Neutrophil (primary cell): ENCODE data around the gene TRABD.

Experiments used
- H3K27ac ChIP-seq: fragments of 200-600 bp; sonication (generic); 2 replicates; pipeline ENCODE4 v1.5.1; 2016; ENCODE audit warnings: mild to moderate bottlenecking, moderate library complexity
- H3K27me3 ChIP-seq: fragments of 200-600 bp; sonication (generic); 2 replicates; pipeline ENCODE4 v1.6.0; 2016; ENCODE audit warnings: mild to moderate bottlenecking
- H3K36me3 ChIP-seq: fragments of 200-600 bp; sonication (generic); 2 replicates; pipeline ENCODE4 v1.5.1; 2017
- H3K4me1 ChIP-seq, 2 experiments: fragments of 200-600 bp in 1 of 2; sonication (generic) in 1 of 2; 1 replicate in 1 of 2; 2 replicates in 1 of 2; pipeline versions ENCODE4 v1.5.1 to v1.6.1; 2013 to 2016; ENCODE audit warnings: low read depth in 1 of 2, low read length in 1 of 2, mild to moderate bottlenecking in 1 of 2, moderate library complexity in 1 of 2; ENCODE audit not compliant: control insufficient read depth in 1 of 2, insufficient read depth in 1 of 2
- H3K4me3 ChIP-seq, 2 experiments: fragments of 200-600 bp in 1 of 2; sonication (generic) in 1 of 2; 1 replicate in 1 of 2; 2 replicates in 1 of 2; pipeline ENCODE4 v1.5.1; 2013 to 2016; ENCODE audit warnings: low read depth in 1 of 2, low read length in 1 of 2, mild to moderate bottlenecking in 1 of 2, moderate library complexity in 1 of 2
- H3K9me3 ChIP-seq: fragments of 200-600 bp; sonication (generic); 2 replicates; pipeline ENCODE4 v1.5.1; 2016
- CTCF ChIP-seq: fragments of 200-600 bp; sonication (generic); IDR thresholded peaks from 2 replicates; pipeline ENCODE4 v1.5.1; 2016; ENCODE audit warnings: antibody characterized with exemption

TRABD gene

GRCh38 chr22:50220603-50221409, 35.1 kb downstream of the TRABD start:
- Histone ChIP-seq H3K36me3 (peaks cover 99% of the 10 kb centered on the region), H3K27me3 (no peaks in the 10 kb centered on the region), H3K9me3 (no peaks in the 10 kb centered on the region), H3K4me1 (no peaks in the 10 kb centered on the region), H3K4me3 (no peak overlapping the region), H3K27ac (no peak overlapping the region)
- TF ChIP-seq CTCF, result no peak

- Histone ChIP-seq H3K4me3 (no peak overlapping the region), H3K4me1 (no peaks in the 10 kb centered on the region), H3K27me3 (no peaks in the 10 kb centered on the region), H3K27ac (no peak overlapping the region), H3K36me3 (peaks cover 99% of the 10 kb centered on the region), H3K9me3 (no peaks in the 10 kb centered on the region)
- no peak for TF ChIP-seq CTCF
Observed at GRCh38 chr22:50221410-50222300, 35.9 kb downstream of the TRABD start.

GRCh38 chr22:50222508-50222907, 36.8 kb downstream of the TRABD start:
- no peak overlapping the region for H3K4me3 ChIP-seq
- H3K27me3 ChIP-seq, result no peaks in the 10 kb centered on the region
- peaks cover 99% of the 10 kb centered on the region for H3K36me3 ChIP-seq
- H3K4me1 ChIP-seq, result no peaks in the 10 kb centered on the region
- TF ChIP-seq CTCF, result no peak
- no peaks in the 10 kb centered on the region for H3K9me3 ChIP-seq
- no peak overlapping the region for H3K27ac ChIP-seq

GRCh38 chr22:50224071-50224470, 38.4 kb downstream of the TRABD start:
- no peak for TF ChIP-seq CTCF
- Histone ChIP-seq H3K27me3 (no peaks in the 10 kb centered on the region), H3K9me3 (no peaks in the 10 kb centered on the region), H3K4me1 (no peaks in the 10 kb centered on the region), H3K4me3 (no peak overlapping the region), H3K27ac (no peak overlapping the region), H3K36me3 (peaks cover 99% of the 10 kb centered on the region)

GRCh38 chr22:50225200-50225969, 39.7 kb downstream of the TRABD start:
- Histone ChIP-seq H3K9me3 (no peaks in the 10 kb centered on the region), H3K36me3 (peaks cover 93% of the 10 kb centered on the region), H3K4me3 (no peak overlapping the region), H3K27me3 (no peaks in the 10 kb centered on the region), H3K27ac (no peak overlapping the region), H3K4me1 (no peaks in the 10 kb centered on the region)
- TF ChIP-seq CTCF, result no peak
